Endothelial cell of umbilical vein (primary cell): ENCODE results near the gene DNASE1L1. TPM values are rescaled to one million over a fixed set of nuclear protein-coding genes. Genes with fewer than 3 reads are reported as not detected.

Experiments used
- BruUV-seq: library from RNA; stranded (reverse); fragments of 400-500 nt; replicated peaks from 2 replicates; lab custom pipeline; 2021; lab: Mats Ljungman, UMichigan
- CTCF ChIA-PET: fragments of 300-600, 350-600 bp; sonication (Branson Sonifier 250); formaldehyde crosslinking; loops from one replicate; lab custom pipeline; 2021; ENCODE audit warnings: antibody characterized with exemption, inconsistent platforms; lab: Charles Lee
- POLR2A ChIA-PET: fragments of 300-600, 350-600 bp; sonication (Branson Sonifier 250); formaldehyde crosslinking; loops from one replicate; lab custom pipeline; 2021; ENCODE audit warnings: antibody characterized with exemption, inconsistent platforms; lab: Charles Lee
- DNase-seq: peaks from one replicate; pipeline ENCODE4 v3.0.0-alpha.2; 2011; ENCODE audit warnings: low read depth, low spot score
- FAIRE-seq: peaks from 2 replicates; lab custom pipeline; 2011; peaks lifted over from hg19 to GRCh38; lab: Jason Lieb, UNC
- H2AFZ ChIP-seq: 2 replicates; pipeline ENCODE4 v1.6.0; 2012; ENCODE audit warnings: low read depth, low read length, control low read depth, inconsistent platforms
- H3K27ac ChIP-seq: 2 replicates; pipeline ENCODE4 v1.5.1; 2011; ENCODE audit warnings: low read depth, mild to moderate bottlenecking, control low read depth, low read length, moderate library complexity; ENCODE audit not compliant: insufficient read depth
- H3K27me3 ChIP-seq, 2 experiments: 2 replicates each; pipeline versions ENCODE4 v1.6.0 to v1.6.1; 2011; ENCODE audit warnings: low read length in 2 of 2, mixed read lengths in 1 of 2; ENCODE audit not compliant: control insufficient read depth in 2 of 2, insufficient read depth in 2 of 2
- H3K36me3 ChIP-seq, 2 experiments: 2 replicates in 1 of 2; 3 replicates in 1 of 2; pipeline ENCODE4 v1.5.1; 2011; ENCODE audit warnings: low read length in 2 of 2, mild to moderate bottlenecking in 1 of 2, moderate library complexity in 1 of 2; ENCODE audit not compliant: control insufficient read depth in 2 of 2, insufficient read depth in 2 of 2; ENCODE audit errors: extremely low read depth in 1 of 2
- H3K4me1 ChIP-seq: 3 replicates; pipeline ENCODE4 v1.5.1; 2011; ENCODE audit warnings: mild to moderate bottlenecking, low read length; ENCODE audit not compliant: control insufficient read depth, insufficient read depth; ENCODE audit errors: extremely low read depth
- H3K4me2 ChIP-seq: 2 replicates; pipeline ENCODE4 v1.6.1; 2011; ENCODE audit warnings: low read length, control low read depth, mixed read lengths; ENCODE audit not compliant: insufficient read depth
- H3K4me3 ChIP-seq, 3 experiments: fragments of 200-600 bp in 1 of 3; sonication (generic), shearing (Covaris generic) in 1 of 3; replicated peaks in 1 of 3; 2 replicates each; pipeline ENCODE4 v1.5.1; 2011 to 2016; ENCODE audit warnings: control low read depth in 3 of 3, low read length in 3 of 3, mild to moderate bottlenecking in 2 of 3, inconsistent platforms in 1 of 3, low read depth in 1 of 3, moderate library complexity in 1 of 3; ENCODE audit not compliant: insufficient read depth in 1 of 3
- H3K79me2 ChIP-seq: 2 replicates; pipeline ENCODE4 v1.6.0; 2012; ENCODE audit warnings: low read length, inconsistent platforms; ENCODE audit not compliant: control insufficient read depth, insufficient read depth
- H3K9ac ChIP-seq: replicated peaks from 2 replicates; pipeline ENCODE3; 2011; ENCODE audit warnings: low read length, control low read depth; ENCODE audit not compliant: insufficient read depth; ENCODE audit errors: extremely low read depth
- H3K9me1 ChIP-seq: replicated peaks from 3 replicates; pipeline ENCODE4 v1.6.0; 2011; ENCODE audit warnings: mild to moderate bottlenecking, low read length; ENCODE audit not compliant: control insufficient read depth, insufficient read depth; ENCODE audit errors: extremely low read depth
- H3K9me3 ChIP-seq: replicated peaks from 2 replicates; pipeline ENCODE4 v1.5.1; 2012; ENCODE audit warnings: low read length, inconsistent platforms; ENCODE audit not compliant: control insufficient read depth, insufficient read depth
- H4K20me1 ChIP-seq: replicated peaks from 2 replicates; pipeline ENCODE3; 2011; ENCODE audit warnings: mild to moderate bottlenecking, low read length; ENCODE audit not compliant: control insufficient read depth, insufficient read depth; ENCODE audit errors: extremely low read depth
- CTCF ChIP-seq, 2 donors: IDR thresholded peaks; 1 replicate in 1 of 2; 2 replicates in 1 of 2; pipeline ENCODE4 v1.5.1; 2011; ENCODE audit warnings: low read length in 2 of 2, mild to moderate bottlenecking in 2 of 2, moderate library complexity in 2 of 2, control low read depth in 1 of 2, inconsistent platforms in 1 of 2, low read depth in 1 of 2; ENCODE audit not compliant: insufficient read depth in 1 of 2; ENCODE audit errors: extremely low read depth in 1 of 2
- JUN ChIP-seq: IDR thresholded peaks from 2 replicates; pipeline ENCODE4 v1.6.1; 2011; ENCODE audit warnings: borderline replicate concordance, low read depth; ENCODE audit not compliant: insufficient read length, insufficient read depth
- POLR2A ChIP-seq: IDR thresholded peaks from 2 replicates; pipeline ENCODE4 v1.6.1; 2012; ENCODE audit warnings: low read depth, mild to moderate bottlenecking, control low read depth, low read length
- POLR2AphosphoS5 ChIP-seq: IDR thresholded peaks from 2 replicates; pipeline ENCODE4 v1.6.1; 2012; ENCODE audit warnings: low read depth, mild to moderate bottlenecking, control low read depth, low read length, moderate library complexity; ENCODE audit not compliant: insufficient read depth
- dilution Hi-C: fragments of 300-500 bp; cut with MboI; formaldehyde crosslinking; loops from one replicate; pipeline ENCODE4 v1.15.0; 2019; ENCODE audit warnings: low sequenced_read_pairs; ENCODE audit not compliant: extremely low pct_ligation_motif_present
- intact Hi-C: fragments of 100-400 bp; cut with micrococcal nuclease; formaldehyde crosslinking; loops from one replicate; pipeline ENCODE4 v1.10.0; 2022
- polyA plus RNA-seq, 4 experiments: library from polyadenylated mRNA; depleted of rRNA in 3 of 4; stranded (reverse) in 3 of 4; unstranded in 1 of 4; fragments of >200 nt; gene quantifications; 2 replicates each; pipeline versions ENCODE4 v1.2.1 to v1.2.3, GENCODE V29; 2011 to 2012; ENCODE audit warnings: missing spikeins in 1 of 4
- total RNA-seq: library from RNA; stranded (reverse); gene quantifications from 2 replicates; pipeline ENCODE4 v1.2.3, GENCODE V29; 2021
- TF ChIP-seq, protein P1 (sequence below): IDR thresholded peaks from 2 replicates; pipeline ENCODE4 v1.6.1; 2011; ENCODE audit not compliant: insufficient read depth, insufficient read length

DNASE1L1 gene
- total and polyA plus RNA-seq, 2 donors (not counting 3 experiments of a cell fraction or from before 2014, with no cell fraction given) = 61.5 to 84.9 TPM

GRCh38 chrX:154443479-154443910 is 34.4 kb upstream of the DNASE1L1 start:
- Histone ChIP-seq H3K4me3 (peak overlapping the region in 1 of 3 experiments; percentile 29), H4K20me1 (no peaks in the 10 kb centered on the region), H3K27me3 (no peaks in the 10 kb centered on the region), H3K79me2 (peaks cover 52% of the 10 kb centered on the region), H3K27ac (no peak overlapping the region), H3K4me1 (peaks cover 12% of the 10 kb centered on the region), H2AFZ (no peak overlapping the region), H3K9me1 (no peaks in the 10 kb centered on the region), H3K4me2 (no peak overlapping the region), H3K36me3 (peaks cover 4 to 33% of the 10 kb centered on the region in 2 experiments), H3K9ac (no peak overlapping the region), H3K9me3 (no peaks in the 10 kb centered on the region)
- intact Hi-C loops = loop anchor here (5.0 kb wide), 2 partner anchors 34 to 36 kb away; partner anchors contain the start of genes DNASE1L1 and LAGE3
- peak; percentile 47 for FAIRE-seq
- DNase-seq = no peak
- ChIA-PET CTCF (interaction anchor here (0.7 to 1.5 kb wide), 2 partner anchors 70 to 84 kb away, joined by 3 to 4 read pairs; no protein-coding TSS in a partner anchor), POLR2A (no interaction called here)
- dilution Hi-C loops = no loop called here
- BruUV-seq = no TSS peak
- TF ChIP-seq, protein P1, sequence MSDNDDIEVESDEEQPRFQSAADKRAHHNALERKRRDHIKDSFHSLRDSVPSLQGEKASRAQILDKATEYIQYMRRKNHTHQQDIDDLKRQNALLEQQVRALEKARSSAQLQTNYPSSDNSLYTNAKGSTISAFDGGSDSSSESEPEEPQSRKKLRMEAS = no peak
- TF ChIP-seq POLR2A (no peak), POLR2AphosphoS5 (no peak), JUN (no peak), CTCF (IDR thresholded peaks at IDR 0.05; ENCODE audit: extremely low read depth in 1 of 2, insufficient read depth in 1 of 2, low read depth in 1 of 2, low read length in 2 of 2) (no peak)
